SH-SY5Y (cell line): ENCODE data around the gene MYO5C.

ENCODE experiments used
- GATA2 ChIP-seq: IDR thresholded peaks from 2 replicates; pipeline ENCODE4 v1.6.1; 2011; ENCODE audit warnings: mild to moderate bottlenecking, low read depth, low read length
- GATA3 ChIP-seq: IDR thresholded peaks from 2 replicates; pipeline ENCODE4 v1.6.1; 2011; ENCODE audit warnings: low read depth, mild to moderate bottlenecking, low read length, moderate library complexity

DNA sequence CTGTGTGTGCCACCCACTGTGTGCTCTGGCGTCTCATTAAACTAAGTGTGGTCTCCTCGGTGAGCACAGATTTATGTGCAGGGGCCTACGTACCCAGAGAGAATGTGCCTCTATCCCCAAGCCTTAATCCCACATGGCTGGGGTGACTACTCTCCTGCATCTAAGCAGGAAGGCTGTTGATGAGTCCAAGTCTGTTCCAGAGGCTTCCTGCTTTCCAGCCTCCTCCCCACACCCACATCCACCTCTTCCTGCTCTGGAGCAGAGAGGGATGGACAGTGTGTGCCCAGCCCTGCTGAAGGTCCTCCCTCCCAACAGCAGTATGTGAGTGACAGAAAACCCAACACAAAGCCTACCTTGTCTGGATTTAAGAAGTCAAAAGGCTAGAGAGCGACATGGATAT is 144.3 kb downstream of the MYO5C start:
- TF ChIP-seq GATA3 = no peak
- no peak for TF ChIP-seq GATA2
